Dedifferentiated amniotic fluid mesenchymal stem cell (primary cell): ENCODE data around the gene RASA4B.
"Not testable (repeated sequence)": the region's sequence is repeated elsewhere in the genome, so short reads cannot be mapped to it uniquely, and the experiment has no call there.

Source experiments
- DNase-seq: peaks from one replicate; pipeline ENCODE4 v3.0.0-alpha.2; 2016; ENCODE audit errors: extremely low spot score

RASA4B gene

DNA sequence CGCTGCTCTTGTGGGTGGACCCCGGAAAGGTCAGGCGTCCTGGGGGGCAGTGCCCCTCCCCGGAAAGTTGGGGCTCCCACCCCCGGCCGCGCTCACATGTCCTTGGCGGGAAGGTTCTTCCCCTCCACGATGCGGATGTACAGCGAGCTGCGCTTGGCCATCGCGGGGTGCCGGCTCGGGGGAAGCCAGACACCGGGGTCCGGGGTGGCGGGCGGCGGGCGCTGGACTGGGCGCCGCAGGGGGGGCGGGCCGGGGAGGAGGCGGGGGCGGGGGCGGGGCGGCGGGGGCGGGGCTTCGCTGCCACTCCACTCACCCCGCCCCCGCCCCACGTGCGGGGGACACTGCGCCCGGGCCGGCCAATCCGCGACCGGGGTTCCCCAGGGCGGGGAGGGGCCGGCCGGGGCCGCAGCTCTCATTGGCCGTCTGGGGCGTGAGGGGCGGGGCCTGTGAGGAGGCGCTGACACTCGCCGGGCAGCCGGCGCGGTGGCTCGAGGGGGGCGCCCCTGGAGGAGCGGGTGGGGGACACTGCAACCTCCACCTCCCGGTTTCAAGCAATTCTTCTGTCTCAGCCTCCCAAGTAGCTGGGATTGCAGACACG, at the start of gene RASA4B:
Gene RASA4B (minus strand): TSS at position 228 of the 598 bp plus-strand sequence. CDS start 67 bp downstream, at position 161.
- not testable (repeated sequence) for DNase-seq

DNA sequence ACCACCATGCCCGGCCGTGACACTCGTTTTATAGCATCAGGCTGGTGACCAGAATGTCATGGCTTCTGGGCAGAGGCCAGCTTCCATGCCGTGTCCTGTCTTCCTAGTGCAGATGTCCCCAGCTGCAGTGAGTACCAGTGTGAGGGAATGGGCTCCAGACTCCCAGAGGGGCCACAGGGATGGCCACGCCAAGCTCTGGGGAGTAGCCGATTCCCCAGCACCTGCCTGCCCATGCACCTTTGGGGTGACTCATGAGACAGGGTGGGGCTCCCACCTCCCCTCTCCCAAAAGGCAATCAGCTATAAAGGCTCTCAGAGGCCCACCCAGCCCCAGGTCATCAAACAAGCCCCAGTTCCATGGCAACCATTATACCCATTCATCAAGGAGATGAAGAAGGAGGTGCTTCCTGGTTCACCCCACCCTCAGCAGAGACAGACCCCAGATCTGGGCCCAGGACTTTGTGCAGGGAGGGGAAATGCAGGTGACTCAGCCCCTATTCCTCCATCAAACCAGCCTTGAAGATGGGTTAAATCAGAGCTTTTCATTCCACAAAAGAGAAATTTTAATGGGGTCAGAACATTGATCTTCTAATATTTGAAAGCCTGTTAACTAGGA, 33.3 kb upstream of the RASA4B start, which contains the start of gene SPDYE2:
Gene SPDYE2 (plus strand): TSS at position 419 of the 615 bp plus-strand sequence. CDS start 2,030 bp downstream, outside the sequence.
- not testable (repeated sequence) for DNase-seq

DNA sequence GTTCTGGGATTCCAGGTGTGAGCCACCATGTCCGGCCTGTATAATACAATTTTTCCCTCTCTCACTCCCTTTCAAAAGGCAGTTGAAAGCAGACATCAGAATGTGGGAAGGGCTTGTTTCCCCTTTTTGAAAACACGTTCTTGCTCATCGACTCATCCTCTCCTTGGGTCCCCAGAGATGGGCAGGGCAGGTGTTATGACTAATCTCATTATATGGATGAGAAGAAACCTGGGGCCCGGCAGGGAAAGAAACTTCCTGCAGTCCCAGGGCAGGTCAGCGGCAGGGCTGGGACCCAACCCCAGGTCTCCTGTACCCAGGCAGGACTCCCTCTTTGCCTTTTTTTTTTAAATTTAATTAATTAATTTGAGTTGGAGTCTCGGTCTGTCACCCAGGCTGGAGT, 28.8 kb upstream of the RASA4B start:
- not testable (repeated sequence) for DNase-seq

DNA sequence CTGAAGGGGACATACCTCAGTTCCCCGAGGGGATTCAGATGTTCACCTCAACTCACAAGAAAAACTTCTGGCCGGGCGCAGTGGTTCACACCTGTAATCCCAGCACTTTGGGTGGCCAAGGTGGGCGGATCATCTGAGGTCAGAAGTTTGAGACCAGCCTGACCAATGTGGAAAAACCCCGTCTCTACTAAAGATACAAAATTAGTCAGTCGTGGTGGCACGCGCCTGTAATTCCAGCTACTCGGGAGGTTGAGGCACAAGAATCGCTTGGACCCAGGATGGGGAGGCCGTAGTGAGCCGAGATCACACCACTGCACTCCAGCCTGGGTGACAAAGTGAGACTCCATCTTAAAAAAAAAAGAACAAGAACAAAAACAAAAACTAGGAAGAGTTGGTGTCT, 27.7 kb upstream of the RASA4B start:
- DNase-seq: not testable (repeated sequence)

DNA sequence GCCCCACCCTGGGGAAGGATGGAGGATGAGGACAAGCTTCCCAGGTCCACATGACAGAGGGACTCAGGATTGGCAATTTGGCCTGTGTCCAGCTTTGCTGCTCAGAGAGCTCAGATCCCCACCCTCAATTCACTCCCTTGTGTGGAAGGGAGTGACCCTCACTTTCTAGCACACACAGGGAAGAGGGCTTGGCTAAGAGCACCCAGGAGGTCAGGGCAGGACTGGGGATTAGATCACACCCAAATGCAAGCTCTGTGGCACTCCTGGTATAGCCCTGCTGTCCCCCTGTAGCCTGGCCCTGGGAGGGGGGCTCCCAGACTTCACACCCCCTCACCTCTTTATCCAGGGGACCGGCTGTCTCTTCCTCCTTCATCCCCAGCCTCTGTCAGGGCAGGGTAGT, 26.8 kb upstream of the RASA4B start:
- DNase-seq: not testable (repeated sequence)

DNA sequence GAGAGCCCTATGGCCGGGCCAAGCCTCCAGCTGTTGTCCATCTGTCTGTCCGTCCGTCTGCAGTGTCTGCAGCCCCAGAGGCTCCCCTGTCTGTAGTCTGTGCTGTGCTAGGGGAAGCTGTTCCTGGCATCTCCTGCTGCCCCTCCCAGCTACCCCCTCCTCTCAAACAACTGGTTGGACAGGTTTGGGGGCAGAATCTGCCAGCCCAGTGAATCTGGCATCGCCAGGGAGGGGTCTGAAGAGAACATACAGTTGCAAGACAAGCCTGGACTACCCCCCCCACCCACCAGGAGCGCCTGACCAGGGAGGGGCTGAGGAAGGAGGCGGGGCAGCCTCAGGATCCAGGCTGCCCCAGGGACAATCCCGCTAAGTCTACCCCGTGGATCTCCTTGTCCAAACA, 26.0 kb upstream of the RASA4B start, which contains the start of gene UPK3BL2:
Gene UPK3BL2 (minus strand): TSS at position 101 of the 400 bp plus-strand sequence. CDS start 60 bp downstream, at position 41.
- not testable (repeated sequence) for DNase-seq

DNA sequence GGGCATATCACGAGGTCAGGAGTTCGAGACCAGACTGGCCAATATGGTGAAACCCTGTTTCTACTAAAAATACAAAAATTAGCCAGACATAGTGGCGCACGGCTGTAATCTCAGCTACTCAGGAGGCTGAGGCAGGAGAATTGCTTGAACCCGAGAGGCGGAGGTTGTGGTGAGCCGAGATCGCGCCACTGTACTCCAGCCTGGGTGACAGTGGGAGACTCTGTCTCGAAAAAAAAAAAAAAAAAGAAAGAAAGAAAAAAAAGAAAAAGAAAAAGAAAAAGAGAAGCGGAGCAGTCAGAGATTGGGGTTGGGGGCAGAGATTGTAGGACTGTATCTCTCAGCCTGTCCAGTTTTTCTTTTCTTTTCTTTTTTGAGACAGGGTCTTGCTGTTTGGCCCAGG, 25.2 kb upstream of the RASA4B start:
- DNase-seq: not testable (repeated sequence)

DNA sequence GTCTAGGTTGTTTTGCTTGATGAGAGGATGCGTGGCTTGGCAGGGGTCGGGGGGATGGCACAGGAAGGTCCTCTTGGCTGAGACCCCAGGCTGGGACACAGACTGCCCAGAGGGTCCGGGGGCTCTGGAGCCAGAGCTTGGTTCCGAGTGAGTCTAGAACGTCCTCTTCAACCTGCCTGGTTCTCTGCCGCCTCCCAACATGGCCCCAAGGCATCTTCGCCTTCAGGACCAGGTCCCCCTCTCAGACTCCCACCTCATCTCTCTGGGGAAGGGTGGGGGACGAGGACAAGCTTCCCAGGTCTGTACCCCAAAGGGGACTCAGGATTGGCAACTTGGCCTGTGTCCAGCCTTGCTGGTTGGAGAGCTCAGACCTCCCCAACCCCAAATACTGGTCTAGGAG, 24.5 kb upstream of the RASA4B start:
- DNase-seq: not testable (repeated sequence)

DNA sequence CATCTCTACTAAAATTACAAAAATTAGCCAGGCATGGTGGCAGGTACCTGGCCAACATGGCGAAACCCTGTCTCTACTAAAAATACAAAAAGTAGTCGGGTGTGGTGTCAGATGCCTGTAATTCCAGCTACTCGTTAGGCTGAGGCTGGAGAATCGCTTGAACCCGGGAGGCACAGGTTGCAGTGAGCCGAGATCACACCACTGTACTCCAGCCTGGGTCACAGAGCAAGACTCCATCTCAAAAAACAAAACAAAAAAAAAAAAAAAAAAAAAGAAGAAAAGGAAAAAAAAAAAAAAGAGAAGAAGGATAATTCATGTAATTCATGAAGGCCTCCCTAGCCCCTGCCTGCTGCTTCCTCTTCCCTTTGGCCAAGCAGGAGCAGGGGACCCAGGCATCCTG, 23.0 kb upstream of the RASA4B start:
- not testable (repeated sequence) for DNase-seq

DNA sequence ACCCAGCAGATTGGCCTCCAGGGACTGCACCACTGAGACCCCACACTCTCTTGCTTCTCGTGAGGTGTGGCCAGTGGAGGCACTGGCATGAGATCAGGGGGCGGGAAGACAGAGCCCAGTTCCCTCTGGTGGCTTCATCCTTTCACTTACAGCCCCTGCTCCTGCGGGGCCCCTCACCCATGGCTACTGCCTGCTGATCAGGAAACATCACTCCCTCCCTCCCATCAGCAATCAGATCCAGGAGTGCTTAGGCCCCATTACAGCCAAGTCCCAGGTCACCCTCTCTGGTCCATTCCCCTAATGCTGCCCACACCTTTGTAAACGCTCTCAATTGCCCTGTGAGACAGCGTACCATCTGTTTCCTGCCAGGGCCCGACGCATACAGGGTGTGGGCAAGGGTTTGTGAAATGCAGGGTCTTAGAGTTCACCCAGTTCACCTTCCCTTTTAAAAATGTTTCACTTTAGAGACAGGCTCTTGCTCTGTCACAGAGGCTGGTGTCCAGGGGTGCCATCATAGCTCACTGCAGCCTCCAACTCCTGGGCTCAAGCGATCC, 17.6 kb upstream of the RASA4B start:
- DNase-seq: not testable (repeated sequence)

DNA sequence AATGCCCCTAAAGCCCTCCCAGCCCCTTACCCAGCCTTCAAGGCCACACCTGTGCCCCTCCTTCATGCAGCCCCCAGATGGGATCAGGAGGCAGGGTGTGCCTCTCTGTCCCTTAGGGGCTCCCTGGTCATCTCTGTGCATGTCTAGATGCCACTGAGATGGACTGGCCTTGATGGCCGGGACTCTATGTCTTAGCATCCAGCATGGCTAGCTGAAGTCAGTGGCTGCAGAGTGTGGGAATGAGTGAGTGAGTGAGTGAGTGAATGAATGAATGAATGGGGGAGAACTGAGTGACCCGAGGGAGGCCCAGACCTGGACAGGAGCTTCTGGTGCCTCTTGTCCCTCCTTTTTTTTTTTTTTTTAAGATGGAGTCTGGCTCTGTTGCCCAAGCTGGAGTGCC, 14.6 kb upstream of the RASA4B start:
- DNase-seq: not testable (repeated sequence)

DNA sequence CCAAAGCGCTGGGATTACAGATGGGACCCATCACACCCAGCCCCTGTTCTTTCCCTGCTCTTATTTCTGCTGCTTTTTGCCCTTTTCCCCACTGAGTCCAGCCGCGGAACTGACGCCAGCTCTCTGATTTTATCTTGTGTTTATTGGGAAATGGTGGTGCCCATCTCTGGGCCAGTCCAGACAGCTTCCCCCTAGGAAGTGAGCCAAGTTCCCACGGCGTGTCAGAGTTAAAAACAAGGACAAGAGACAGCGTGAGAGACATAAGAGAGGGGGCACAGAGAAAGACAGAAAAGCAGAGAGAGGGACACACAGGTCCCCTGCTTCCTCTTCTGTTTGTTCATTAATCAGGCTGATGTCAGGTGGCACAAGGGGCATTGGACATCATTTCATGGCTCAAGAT, 14.0 kb upstream of the RASA4B start:
- not testable (repeated sequence) for DNase-seq

DNA sequence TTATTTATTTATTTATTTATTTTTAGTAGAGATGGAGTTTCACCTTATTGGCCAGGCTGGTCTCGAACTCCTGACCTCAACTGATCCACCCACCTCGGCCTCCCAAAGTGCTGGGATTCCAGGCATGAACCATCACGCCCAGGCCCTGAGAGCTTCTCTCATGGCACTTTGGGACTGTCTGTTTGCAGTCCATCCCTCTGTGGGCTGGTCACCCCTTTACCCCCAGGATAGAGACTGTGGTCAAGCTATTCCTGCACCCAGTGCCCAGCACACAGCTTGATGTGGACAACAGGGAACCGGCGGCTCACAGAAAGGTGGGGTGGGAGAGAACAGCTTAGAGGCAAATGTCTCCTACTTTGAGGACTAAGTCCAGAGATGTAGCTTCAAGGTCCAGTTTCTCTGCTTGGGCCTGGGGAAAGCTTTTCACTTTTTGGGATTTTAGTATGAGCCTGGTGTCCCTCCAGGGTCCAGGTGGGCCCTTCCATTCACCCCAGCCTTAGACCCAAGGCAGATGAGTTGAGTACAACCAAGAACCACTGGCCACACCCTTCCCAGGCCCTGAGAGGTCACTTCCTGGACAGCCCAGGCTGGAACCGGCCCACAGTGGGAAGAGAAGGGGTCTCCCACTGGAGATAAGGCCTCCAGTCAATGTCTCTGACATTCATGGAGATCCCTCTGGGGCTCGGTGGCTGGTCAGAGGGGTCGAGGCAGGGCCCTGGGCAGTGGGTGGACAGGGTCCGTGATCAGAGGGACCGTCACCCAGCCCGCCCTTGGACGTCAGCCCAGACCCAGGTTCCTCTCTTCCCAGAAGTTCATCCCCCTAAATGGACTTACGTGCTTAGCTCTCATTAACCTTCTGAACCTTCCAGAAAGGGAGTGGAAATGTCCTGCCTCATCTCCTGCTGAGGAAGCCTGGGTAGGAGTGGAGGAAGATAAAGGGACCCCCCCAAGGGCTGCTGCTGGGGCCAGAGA, 10.5 kb upstream of the RASA4B start:
- DNase-seq: not testable (repeated sequence)

DNA sequence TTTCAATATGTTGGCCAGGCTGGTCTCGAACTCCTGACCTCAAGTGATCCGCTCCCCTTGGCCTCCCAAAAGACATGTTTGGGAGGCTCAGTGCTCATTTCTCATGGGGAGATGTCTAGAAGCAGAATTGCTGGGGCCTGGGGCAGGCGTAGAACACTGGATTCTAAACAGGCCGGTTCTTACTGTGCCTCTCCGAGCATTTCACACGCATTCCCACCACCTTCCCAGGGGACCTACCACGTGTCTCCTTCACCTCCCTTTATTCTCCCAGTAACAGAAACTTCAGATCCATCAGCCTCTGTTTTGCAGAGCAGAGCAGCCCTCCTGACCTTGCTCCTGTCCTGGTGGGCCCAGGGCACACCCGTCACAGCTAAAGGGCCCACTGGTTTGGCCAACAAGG, 9.6 kb upstream of the RASA4B start:
- DNase-seq: not testable (repeated sequence)

DNA sequence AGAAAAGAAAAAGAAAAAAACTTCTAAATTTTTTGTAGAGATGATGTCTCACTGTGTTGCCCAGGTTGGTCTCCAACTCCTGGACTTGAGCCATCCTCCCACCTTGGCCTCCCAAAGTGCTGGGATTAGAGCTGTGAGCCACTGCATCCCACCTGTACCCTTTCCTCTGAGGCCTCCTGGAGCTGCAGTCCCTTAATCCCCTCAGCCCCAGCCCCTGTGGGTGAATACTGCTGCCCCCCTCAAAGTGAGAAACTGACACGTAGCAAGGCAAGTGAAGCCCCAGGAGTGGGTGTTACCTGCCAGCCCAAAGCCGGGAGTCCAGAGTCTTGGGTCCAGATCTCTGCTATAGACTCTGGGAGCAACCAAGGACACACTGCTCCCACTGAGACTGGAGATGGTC, 7.2 kb upstream of the RASA4B start:
- not testable (repeated sequence) for DNase-seq

DNA sequence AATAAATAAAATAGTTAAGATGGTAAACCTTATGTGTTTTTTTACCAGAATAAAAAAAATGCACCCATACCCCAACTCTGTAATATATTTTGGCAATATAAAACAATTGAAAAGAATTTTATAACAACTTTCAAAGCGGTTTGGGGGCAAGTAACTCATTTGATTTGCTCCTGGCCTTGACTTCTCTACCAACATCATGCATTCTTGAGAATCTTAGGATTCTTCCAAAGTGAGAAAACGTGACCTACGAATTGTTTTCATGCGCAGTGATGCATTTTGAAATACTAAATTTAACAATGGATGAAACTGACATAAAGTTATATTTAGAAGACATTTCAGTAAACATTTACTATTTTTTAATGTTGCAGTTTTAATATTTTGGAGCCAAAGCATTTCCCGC, 3.2 kb upstream of the RASA4B start:
- not testable (repeated sequence) for DNase-seq

DNA sequence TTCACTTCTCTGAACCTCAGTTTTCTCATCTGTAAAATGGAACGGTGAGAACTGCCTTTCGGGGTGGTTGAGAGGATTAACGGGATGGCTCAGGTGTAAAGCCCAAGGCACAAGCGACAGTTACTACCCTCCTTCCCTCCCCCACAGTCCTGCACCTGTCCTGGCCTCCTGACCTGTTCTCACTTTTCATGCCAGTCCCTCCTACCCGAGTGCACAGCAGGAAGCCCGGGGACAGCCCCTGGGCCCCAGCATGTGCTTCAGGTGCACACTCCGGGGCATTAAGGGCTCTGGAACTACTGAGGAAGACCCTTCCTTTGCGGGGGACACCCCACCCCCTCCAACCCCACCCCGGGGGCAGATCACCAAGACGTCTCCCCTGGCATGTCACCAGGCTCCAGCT, 626 bp downstream of the RASA4B start:
- DNase-seq: not testable (repeated sequence)

DNA sequence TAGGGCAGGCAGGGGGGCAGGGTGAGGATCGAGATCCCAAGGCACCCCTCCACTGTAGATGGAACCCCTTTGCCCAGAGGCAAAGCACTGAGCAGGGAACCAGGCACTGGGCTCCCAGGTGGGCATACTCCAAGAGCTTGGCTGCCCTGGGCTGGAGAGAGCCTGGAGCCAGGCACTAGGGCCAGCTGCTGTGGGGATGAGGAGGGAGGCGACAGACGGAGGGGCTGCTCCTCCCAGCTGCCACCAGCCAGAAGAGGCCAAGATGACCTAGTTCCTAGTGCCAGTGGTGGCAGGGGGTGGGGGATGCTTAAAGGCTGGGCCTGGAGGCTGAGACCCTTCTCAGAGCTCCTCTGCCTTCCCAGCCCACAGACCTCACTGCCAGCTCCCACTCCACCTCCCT, 1.7 kb downstream of the RASA4B start:
- DNase-seq: not testable (repeated sequence)

DNA sequence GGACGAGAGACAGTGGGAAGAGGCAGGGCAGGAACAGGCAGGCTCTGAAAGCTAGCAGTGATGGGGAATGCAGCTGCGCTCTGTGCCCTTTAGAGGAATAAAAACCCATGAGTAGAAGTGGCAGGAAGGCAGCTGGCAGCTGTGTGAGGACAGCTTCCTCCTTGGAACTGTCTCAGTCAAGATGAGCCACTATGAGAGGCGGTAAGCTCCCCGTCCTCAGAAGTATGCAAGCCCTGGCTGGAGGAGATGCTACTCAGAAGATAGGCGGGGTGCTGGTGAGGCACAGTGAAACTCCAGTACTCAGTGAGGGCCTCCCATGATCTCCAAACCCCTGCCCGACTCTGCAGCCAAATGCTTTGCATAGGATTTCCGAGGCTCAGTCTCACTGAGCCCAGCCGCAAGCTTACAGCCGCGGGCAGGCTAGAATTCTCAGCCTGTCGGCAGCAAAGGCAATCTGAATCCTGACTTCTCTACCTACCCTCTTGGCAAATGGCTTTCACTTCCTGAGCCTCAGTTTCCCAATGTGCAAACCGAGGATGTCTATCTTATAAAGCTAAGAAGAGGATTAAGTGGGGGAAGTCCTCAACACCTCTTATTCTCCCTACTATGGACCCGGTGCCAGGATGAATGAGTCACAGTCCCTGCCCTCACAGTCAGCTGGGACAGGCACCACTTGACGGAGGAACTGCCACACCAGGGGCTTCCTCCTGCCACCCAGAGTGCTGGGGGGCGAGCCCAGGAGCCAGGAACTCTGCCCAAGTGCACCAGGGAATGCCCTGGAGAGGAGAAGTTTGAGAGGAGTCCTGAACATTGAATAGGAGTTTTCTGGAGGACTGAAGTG, 2.5 kb downstream of the RASA4B start:
- DNase-seq: not testable (repeated sequence)

DNA sequence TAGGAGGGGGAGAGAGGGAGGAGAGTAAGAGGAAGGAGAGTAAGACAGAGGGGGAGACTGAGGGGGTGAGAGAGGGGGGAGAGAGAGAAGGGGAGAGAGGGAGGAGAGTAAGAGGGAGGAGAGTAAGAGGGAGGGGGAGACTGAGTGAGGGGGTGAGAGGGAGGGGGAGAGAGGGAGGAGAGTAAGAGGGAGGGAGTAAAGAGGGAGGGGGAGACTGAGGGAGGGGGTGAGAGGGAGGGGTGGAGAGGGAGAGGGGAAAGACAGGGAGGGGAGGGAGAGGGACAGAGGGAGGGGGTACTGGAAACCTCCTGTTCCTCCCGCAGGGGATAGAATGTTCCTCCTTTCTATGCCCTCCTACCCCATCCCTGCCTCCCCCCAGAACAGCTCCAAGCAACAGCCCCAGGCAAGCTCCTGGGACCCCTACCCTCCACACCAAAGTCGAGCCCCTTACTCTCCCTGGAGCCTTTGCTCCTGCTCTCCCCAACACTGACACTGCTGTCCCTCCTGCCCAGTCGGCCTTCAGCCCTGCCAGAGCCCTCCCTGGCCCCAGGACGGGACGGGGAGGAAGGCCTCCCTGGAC, 4.8 kb downstream of the RASA4B start:
- DNase-seq: peak; percentile 36
